SU-DHL-6 (cell line): Measurements from ENCODE around the gene DDX24.
A peak's percentile ranks its signal among the peaks of the same experiment; 100 is the strongest.

ENCODE experiments used
- H2AFZ ChIP-seq: fragments of 200-600 bp; sonication (generic); 2 replicates; pipeline ENCODE4 v1.6.1; 2014; ENCODE audit warnings: low read depth, mild to moderate bottlenecking, moderate library complexity, mixed read lengths, antibody characterized with exemption, low read length; ENCODE audit not compliant: severe bottlenecking
- H3F3A ChIP-seq: fragments of 200-600 bp; shearing (Covaris generic); 2 replicates; pipeline ENCODE4 v1.6.0; 2016; ENCODE audit warnings: antibody characterized with exemption, mild to moderate bottlenecking; ENCODE audit not compliant: insufficient read depth
- H3K27ac ChIP-seq: fragments of 200-600 bp; sonication (generic); 2 replicates; pipeline ENCODE4 v1.5.1; 2016; ENCODE audit warnings: low read depth, mild to moderate bottlenecking, low read length, moderate library complexity, mixed read lengths
- H3K27me3 ChIP-seq: fragments of 200-600 bp; sonication (generic), shearing (Covaris generic); 2 replicates; pipeline ENCODE4 v1.6.0; 2014; ENCODE audit warnings: mild to moderate bottlenecking, low read length
- H3K36me3 ChIP-seq: fragments of 200-600 bp; sonication (generic); 2 replicates; pipeline ENCODE4 v1.6.1; 2014; ENCODE audit warnings: mild to moderate bottlenecking, low read length, mixed read lengths
- H3K4me2 ChIP-seq: fragments of 300-600, 200-600 bp; shearing (Covaris generic), sonication (generic); 2 replicates; pipeline ENCODE4 v1.6.0; 2014; ENCODE audit warnings: low read length, low read depth, mild to moderate bottlenecking; ENCODE audit not compliant: poor library complexity, severe bottlenecking
- H3K4me3 ChIP-seq: fragments of 200-600 bp; sonication (generic); 2 replicates; pipeline ENCODE4 v1.5.1; 2014; ENCODE audit warnings: antibody characterized with exemption, low read length, mild to moderate bottlenecking, mixed read lengths; ENCODE audit not compliant: insufficient read depth, poor library complexity, severe bottlenecking
- H3K79me2 ChIP-seq: fragments of 200-600 bp; sonication (generic); 2 replicates; pipeline ENCODE4 v1.6.1; 2014; ENCODE audit warnings: mild to moderate bottlenecking, low read length, moderate library complexity; ENCODE audit not compliant: insufficient read depth
- H3K9ac ChIP-seq: fragments of 200-600 bp; sonication (generic); 2 replicates; pipeline ENCODE4 v1.7.0; 2014; ENCODE audit warnings: mild to moderate bottlenecking, low read length
- H3K9me2 ChIP-seq: fragments of 200-600 bp; sonication (generic); replicated peaks from 2 replicates; pipeline ENCODE4 v1.6.1; 2014; ENCODE audit warnings: low read length; ENCODE audit not compliant: insufficient read depth
- H3K9me3 ChIP-seq: fragments of 200-600 bp; sonication (generic); 2 replicates; pipeline ENCODE4 v1.6.1; 2014; ENCODE audit warnings: low read length, mixed read lengths; ENCODE audit not compliant: insufficient read depth
- H4K20me1 ChIP-seq: fragments of 200-600 bp; sonication (generic); 2 replicates; pipeline ENCODE4 v1.6.1; 2014; ENCODE audit warnings: low read depth, mild to moderate bottlenecking, antibody characterized with exemption, low read length, moderate library complexity, mixed read lengths
- EZH2phosphoT487 ChIP-seq: fragments of 200-600 bp; sonication (generic), shearing (Covaris generic); conservative IDR thresholded peaks from 2 replicates; pipeline ENCODE4 v1.6.1; 2018; ENCODE audit warnings: mild to moderate bottlenecking, antibody characterized with exemption, low read length, moderate library complexity, mixed read lengths
- TF ChIP-seq, protein P1 (sequence below): fragments of 200-600 bp; sonication (generic); IDR thresholded peaks from one replicate; pipeline ENCODE4 v1.5.1; 2017; ENCODE audit warnings: antibody characterized with exemption, mild to moderate bottlenecking, low read length, moderate library complexity; ENCODE audit not compliant: insufficient read depth, poor library complexity, severe bottlenecking

Gene DDX24

DNA sequence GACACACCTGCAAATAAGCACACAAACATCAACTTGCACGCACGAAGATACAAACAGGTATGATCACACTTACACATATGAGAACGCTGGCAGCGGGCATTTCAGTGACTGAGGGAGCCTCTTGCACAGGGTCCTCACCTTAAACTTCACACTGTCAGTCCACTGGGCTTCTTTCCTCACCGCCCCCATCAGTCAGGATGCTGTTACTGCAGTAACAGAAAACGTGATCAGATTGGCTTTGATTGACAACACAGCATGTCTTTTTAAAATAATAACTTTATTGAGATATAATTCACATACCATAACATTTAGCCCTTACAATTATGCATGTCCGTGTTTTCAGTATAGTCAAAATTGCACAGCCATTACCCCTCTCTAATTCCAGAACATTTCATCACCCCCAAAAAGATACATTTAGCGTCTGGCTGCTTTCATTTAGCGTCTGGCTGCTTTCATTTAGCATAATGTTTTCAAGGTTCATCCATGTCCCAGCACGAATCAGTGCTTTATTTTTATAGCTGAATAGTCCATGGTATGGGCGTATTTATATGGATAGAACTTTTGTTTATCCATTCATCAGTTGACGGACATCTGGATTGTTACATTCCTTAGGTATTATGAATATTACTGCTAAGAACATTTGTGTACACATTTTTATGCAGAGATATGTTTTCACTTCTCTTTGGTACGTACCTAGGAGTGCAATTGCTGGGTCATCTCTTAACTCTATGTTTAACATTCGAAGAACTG is 75.5 kb downstream of the DDX24 start:
- TF ChIP-seq, protein P1, sequence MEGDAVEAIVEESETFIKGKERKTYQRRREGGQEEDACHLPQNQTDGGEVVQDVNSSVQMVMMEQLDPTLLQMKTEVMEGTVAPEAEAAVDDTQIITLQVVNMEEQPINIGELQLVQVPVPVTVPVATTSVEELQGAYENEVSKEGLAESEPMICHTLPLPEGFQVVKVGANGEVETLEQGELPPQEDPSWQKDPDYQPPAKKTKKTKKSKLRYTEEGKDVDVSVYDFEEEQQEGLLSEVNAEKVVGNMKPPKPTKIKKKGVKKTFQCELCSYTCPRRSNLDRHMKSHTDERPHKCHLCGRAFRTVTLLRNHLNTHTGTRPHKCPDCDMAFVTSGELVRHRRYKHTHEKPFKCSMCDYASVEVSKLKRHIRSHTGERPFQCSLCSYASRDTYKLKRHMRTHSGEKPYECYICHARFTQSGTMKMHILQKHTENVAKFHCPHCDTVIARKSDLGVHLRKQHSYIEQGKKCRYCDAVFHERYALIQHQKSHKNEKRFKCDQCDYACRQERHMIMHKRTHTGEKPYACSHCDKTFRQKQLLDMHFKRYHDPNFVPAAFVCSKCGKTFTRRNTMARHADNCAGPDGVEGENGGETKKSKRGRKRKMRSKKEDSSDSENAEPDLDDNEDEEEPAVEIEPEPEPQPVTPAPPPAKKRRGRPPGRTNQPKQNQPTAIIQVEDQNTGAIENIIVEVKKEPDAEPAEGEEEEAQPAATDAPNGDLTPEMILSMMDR: peak; percentile 54
- no peak for TF ChIP-seq EZH2phosphoT487

DNA sequence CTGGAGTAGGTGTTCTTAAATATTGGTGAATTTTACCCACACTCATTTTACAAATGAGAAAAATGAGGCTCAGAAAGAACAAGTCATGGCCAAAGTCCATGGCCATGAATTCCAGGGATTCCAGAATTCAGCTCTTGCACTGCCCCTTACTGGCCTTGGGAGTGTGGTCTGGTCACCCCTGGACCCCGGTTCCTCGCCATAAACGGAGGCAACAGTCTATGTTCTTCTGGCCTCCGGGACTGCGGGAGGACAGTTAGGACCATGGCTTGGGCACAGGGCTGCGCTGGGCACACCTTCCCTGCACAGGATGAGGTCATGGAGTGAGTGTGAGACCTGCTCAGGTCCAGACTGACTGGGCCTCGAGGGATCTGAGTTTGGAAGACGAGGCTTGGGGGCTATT is 77.0 kb downstream of the DDX24 start:
- TF ChIP-seq, protein P1: no peak
- TF ChIP-seq EZH2phosphoT487: no peak
- H3K9me2 ChIP-seq: no peaks in the 10 kb centered on the region
- no peak overlapping the region for H3K4me3 ChIP-seq
- no peak overlapping the region for H3K27ac ChIP-seq
- H3K36me3 ChIP-seq: no peaks in the 10 kb centered on the region
- no peak overlapping the region for H2AFZ ChIP-seq
- H3K79me2 ChIP-seq: no peaks in the 10 kb centered on the region
- no peaks in the 10 kb centered on the region for H4K20me1 ChIP-seq
- H3K9me3 ChIP-seq: no peaks in the 10 kb centered on the region
- H3F3A ChIP-seq: no peaks in the 10 kb centered on the region
- H3K27me3 ChIP-seq: no peaks in the 10 kb centered on the region
- H3K4me2 ChIP-seq: no peak overlapping the region
- no peak overlapping the region for H3K9ac ChIP-seq

More for the DNA sequence above, 75.5 kb downstream of the DDX24 start:
- Histone ChIP-seq H3K36me3 (no peaks in the 10 kb centered on the region), H3K4me3 (no peak overlapping the region), H3K4me2 (no peak overlapping the region), H2AFZ (no peak overlapping the region), H3F3A (no peaks in the 10 kb centered on the region), H3K9me2 (no peaks in the 10 kb centered on the region), H3K27me3 (no peaks in the 10 kb centered on the region), H4K20me1 (no peaks in the 10 kb centered on the region), H3K79me2 (no peaks in the 10 kb centered on the region), H3K9ac (no peak overlapping the region), H3K9me3 (no peaks in the 10 kb centered on the region), H3K27ac (no peak overlapping the region)

DNA sequence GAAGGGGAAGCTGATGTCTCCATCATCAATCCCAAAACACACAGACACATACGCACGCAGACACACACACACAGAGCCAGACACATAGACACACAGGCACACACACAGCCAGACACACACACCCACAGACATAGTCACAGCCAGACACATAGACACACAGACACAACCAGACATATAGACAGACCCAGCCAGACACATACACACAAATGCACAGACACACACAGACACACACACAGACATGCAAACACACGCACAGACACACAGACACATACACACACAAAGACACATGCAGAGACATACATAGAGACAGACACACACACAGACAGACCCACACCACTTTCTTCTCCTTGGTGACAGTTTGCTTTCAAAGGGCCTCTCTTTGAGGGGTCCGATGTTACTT is 77.6 kb downstream of the DDX24 start:
- Histone ChIP-seq H3K9me3 (no peaks in the 10 kb centered on the region), H3K79me2 (no peaks in the 10 kb centered on the region), H2AFZ (no peak overlapping the region), H3K27me3 (no peaks in the 10 kb centered on the region), H3K4me3 (no peak overlapping the region), H3K9ac (no peak overlapping the region), H3K4me2 (no peak overlapping the region), H3F3A (no peaks in the 10 kb centered on the region), H3K36me3 (no peaks in the 10 kb centered on the region), H3K9me2 (no peaks in the 10 kb centered on the region), H4K20me1 (no peaks in the 10 kb centered on the region), H3K27ac (no peak overlapping the region)
- no peak for TF ChIP-seq EZH2phosphoT487
- TF ChIP-seq, protein P1: no peak
